MM.1S (cell line): ENCODE data around the gene PPA2.

Experiments used
- EZH2 ChIP-seq: fragments of 300-600 bp; sonication (generic); optimal IDR thresholded peaks from 2 replicates; pipeline ENCODE3; 2017; ENCODE audit warnings: low read depth, mild to moderate bottlenecking, antibody characterized with exemption, low read length, mixed read lengths
- EZH2phosphoT487 ChIP-seq: fragments of 300-600 bp; sonication (generic); IDR thresholded peaks from 2 replicates; pipeline ENCODE4 v1.6.1; 2018; ENCODE audit warnings: antibody characterized with exemption, low read length
- TF ChIP-seq, protein P1 (sequence below): fragments of 300-600 bp; sonication (generic); IDR thresholded peaks from 2 replicates; pipeline ENCODE4 v1.5.1; 2016; ENCODE audit warnings: antibody characterized with exemption, low read length, mixed read lengths

DNA sequence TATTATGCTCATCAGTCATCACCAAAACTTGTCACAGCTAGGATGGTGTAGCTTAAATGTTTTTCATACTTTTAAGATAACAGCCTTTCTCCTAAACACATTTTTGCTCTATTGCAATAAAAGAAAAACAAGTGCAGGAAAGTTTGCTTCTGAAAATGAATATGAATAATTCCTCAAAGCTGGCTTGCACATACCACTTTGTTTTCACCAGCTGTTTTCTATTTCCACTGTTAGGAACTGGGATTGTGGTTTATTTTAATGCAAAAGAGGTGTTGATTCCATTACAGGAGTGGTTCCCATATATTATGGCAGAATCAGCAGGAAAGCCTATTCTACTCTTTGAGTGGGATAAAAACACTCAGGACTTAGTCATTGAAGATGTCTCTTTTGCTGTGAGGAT lies 145.9 kb downstream of the PPA2 start:
- TF ChIP-seq, protein P1, sequence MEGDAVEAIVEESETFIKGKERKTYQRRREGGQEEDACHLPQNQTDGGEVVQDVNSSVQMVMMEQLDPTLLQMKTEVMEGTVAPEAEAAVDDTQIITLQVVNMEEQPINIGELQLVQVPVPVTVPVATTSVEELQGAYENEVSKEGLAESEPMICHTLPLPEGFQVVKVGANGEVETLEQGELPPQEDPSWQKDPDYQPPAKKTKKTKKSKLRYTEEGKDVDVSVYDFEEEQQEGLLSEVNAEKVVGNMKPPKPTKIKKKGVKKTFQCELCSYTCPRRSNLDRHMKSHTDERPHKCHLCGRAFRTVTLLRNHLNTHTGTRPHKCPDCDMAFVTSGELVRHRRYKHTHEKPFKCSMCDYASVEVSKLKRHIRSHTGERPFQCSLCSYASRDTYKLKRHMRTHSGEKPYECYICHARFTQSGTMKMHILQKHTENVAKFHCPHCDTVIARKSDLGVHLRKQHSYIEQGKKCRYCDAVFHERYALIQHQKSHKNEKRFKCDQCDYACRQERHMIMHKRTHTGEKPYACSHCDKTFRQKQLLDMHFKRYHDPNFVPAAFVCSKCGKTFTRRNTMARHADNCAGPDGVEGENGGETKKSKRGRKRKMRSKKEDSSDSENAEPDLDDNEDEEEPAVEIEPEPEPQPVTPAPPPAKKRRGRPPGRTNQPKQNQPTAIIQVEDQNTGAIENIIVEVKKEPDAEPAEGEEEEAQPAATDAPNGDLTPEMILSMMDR = no peak
- TF ChIP-seq EZH2 (no peak), EZH2phosphoT487 (no peak)
